Measurements from ENCODE around the gene NEUROD6.

Gene NEUROD6

DNA sequence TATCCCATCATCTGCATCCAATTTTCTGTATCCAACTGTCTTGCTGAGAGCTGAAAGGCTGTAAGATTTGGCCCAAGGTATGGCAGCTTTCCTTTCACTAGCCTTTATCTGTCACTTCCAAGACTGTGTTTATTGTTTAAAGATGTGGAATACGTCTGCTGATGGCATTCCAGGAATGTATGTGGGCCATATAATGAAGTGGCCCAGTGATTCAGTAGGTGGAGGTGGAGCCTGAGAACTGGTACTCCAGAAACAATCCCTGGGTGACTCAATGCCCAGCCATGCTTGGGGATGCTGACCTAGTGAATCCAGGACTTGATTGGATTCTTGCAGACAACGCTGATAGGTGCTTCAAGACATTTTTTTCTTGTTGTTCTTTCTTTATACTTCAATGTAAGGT is 13.5 kb downstream of the NEUROD6 start:
- DNase-seq: no peak

DNA sequence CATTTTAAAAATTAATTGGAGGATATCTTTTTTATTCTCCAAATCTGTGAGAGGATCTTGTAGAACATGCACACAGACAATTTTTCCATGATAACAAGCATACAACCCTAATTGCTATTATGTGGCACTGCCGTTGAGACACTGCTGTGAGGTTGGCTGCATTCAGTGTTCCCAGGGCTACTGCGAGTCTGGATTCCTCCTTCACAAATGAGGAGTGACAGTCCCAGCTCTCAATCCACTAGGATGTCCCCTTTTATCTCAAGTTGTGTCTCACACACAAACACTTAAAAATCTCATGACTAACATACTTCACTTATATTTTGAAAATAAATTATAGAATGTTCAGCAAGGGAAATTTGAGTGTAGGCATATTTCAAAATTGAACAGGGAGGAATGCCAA is 14.1 kb downstream of the NEUROD6 start:
- no peak for DNase-seq

DNA sequence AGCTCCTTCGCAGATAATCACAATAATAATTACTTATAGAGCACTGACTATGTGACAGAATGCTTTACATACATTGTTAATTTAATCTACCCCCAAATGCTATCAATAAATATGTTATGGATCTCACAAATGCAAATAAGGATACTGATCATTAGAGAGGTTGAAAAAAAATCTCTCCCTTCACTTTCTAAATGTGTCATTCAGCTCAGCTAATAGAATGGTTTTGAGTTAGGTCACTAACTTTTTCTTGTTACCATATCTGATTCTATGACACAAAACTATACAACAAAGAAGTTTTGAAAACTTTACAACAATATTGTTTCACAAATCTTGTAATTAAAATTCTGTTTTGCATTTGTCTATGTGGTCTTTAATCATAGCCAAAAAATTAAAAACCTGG is 17.4 kb downstream of the NEUROD6 start:
- DNase-seq: no peak

DNA sequence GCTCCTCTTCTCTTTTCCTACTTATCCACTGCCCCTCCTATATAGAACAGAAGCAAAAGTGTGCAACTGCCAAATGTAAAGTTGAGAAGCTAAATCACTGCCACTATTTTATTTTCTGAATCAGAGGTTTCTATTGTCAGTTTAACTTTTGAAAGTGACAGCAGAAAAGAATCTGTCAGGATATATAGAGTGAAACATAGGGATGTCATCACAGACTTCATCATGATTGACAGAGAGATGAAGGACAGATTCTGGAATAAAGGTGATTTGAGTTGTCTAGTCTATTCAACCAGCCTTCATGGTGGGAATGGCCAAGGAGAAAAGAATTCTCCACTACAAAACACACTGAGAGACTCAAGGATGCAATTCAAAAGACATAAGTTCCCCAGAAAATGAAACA is 19.9 kb downstream of the NEUROD6 start:
- DNase-seq: no peak

DNA sequence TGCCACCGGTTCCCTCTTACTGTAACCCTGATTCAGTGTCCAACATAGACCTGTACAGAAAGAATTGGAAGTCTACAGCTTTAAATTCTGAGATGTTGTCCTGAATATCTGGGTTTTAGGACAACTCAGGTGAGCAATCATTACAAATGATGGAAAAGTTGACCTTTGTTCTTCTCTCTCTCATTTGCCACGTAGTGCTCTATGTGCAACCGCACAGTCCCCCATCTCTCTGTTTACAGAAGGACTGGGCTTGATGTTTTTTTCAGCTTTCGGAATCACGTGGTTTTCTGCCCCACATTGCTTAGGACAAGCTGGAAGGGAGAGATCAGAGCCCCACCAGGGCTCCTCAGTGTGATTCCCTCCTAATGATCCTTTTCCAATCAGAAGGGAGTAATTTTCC is 22.2 kb downstream of the NEUROD6 start:
- DNase-seq: no peak

DNA sequence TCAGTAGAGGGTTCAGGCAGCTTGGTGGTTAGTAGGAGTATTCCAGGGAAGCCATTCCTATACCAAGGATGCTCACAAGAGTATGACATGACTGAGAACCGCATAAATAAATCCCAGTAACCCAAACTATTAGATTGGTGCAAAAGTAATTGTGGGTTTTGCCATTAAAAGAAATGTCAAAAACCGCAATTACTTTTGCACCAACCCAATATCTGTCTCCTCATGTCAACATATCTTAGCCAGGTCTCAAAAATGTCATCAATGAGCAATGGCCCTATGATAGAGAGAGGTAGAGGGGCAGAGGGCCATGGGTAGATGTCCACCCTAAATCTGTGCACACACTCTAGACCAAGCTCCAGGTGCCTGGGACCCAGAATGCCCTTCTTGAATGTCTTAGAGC is 23.6 kb downstream of the NEUROD6 start:
- DNase-seq: no peak

DNA sequence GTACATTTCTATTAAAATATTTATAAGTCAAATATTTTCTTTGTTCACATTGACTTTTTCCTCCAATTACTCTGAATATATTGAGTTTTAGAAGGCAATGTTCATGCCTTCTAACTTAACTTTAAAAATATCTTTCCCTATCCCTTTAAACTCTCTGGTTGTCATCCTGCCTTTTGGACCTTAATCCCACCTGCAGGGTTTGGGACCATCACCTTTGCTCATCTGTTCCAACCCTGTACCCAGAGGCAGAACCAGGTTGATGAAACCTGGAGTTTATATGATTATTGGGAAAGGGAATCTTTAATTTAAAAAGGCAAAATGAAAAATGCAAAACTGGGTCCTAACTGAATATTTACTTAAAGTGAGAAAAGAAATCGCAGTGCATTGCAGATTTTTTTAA is 24.8 kb downstream of the NEUROD6 start:
- no peak for DNase-seq

DNA sequence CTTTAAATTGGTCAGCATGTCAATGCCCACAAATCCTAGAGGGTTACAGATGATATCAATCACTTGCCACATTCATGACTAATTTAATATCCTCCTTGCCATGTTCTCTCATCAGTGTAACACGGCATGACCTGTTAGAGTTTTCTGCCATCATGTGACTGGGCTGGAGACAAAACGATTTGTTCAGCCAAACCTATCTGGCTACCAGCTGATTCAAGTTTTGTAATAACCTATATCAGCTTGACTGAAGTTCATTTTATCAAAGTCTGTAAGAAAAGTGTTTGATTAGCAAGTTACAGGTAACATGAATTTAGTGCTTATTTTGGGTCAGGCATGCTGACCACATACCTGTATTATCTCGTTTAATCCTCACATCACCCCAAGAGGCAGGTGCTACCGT is 25.7 kb downstream of the NEUROD6 start:
- DNase-seq: no peak

DNA sequence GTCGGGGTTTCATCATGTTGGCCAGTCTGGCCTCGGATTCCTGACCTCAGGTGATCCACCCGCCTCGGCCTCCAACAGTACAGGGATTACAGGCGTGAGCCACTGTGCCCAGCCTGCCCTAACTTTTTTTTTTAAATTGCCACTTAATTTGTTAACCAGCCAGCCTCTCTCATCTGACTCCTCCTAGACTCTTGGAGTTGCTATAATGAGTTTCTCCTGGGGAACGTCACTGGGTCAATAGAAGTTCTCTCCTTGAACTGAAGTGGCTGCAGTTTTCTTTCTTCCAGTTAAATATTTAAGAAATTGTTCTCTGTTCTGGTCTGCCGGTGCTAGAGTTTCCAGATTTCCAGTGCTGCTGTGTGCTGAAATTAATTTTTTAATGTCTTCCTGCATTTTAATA is 27.6 kb downstream of the NEUROD6 start:
- no peak for DNase-seq

DNA sequence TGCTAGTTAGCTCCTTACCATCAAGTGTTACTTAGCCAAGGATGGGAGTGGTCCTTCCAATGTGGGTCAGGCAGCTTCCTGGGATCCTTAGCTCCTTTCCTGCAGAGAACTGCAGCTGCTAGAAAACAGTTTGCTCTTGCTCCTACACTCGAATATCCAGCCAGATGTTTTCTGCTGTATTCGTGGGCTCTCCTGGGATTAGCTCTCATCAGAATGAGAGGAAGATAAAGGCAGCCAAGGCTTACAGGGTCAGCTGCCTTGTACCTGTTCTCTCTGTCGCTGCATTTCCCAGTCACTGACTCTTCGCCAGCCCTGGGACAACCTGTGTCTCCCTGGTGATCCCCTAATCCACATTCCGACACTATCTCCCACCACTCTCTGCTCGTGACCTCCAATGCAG is 29.0 kb downstream of the NEUROD6 start:
- no peak for DNase-seq

DNA sequence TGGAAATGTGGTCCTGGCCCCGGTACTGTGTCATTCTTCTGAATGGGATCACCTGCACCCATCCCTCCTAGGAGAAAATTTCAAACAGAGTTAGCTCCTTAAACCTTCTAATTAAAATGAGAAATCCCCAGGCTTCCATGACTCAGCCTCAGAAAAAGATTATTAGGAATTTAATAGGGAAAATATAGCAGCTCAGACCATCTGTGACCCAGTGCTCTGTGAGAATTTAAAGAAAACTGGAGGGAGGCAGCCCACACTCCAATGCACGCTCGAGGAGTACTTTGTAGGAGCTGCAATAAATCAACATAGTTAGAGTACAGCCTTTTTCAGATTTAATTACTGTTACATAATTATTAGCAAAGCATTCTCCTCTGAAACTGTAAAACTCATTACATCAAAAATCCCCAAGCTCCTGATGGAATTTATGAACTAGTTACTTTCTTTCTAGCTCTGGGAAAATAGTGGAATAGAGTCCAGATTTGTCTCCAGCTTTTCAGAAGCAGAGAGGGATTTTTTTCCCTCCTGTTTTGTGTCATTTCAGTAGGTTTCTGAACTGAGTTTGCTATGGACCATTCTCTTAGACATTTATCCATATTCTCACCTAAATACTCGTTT is 30.1 kb downstream of the NEUROD6 start:
- no peak for DNase-seq

DNA sequence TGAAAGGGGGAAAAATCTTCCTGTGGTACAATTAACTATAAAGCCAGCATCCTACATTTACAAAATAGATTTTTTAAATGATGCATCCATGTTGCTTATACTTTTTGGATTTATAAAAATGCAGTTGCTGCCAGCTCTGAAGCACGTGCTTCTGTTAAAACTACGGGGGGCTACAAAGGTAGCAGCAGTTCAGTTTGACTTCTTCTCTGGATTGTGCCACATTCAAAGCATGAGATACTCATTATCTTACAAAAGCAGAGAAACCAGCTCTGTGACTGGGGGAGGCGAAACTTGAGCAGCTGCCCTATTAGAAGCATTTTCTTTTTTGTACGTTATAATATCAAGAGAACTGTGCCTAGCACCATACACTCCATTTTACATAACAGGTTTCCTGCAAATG is 31.1 kb downstream of the NEUROD6 start:
- DNase-seq: peak; percentile 65

DNA sequence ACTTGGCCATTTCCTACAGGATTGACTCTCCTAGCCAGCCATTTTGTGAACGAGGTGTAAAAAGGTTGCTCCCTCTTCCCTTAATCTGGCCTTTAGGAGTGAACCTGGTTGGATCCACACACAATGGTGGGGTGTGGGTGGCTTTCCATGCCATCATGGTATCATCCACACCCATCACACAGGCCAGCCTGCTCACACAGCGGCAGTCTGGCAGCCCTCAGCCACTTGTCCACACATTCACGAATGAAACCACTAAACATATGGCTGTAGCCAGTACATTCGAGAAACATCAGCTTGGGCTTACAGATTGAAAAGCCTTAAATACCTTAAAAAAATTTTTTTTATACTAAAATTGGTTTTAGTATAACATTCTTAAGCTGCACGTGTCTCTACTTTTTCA is 31.9 kb downstream of the NEUROD6 start:
- DNase-seq: no peak

DNA sequence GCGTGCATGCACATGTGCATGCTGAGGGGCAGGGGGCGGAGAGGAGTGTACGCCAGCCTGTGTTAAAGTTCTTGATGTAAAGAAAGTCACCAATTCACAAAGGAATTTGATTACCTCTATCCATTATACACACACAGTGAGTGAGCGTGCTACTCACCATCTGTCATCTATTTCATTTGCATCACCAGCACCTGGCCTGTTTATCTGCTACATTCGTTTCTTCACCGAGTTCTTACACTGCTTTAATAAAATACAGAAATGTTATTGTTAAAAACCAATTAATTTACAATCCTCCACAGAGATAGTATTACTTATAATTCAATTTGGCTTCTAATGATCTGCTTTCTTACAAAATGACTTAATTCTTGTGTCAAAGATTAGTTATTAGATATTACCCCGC is 32.6 kb downstream of the NEUROD6 start:
- peak; percentile 86 for DNase-seq

DNA sequence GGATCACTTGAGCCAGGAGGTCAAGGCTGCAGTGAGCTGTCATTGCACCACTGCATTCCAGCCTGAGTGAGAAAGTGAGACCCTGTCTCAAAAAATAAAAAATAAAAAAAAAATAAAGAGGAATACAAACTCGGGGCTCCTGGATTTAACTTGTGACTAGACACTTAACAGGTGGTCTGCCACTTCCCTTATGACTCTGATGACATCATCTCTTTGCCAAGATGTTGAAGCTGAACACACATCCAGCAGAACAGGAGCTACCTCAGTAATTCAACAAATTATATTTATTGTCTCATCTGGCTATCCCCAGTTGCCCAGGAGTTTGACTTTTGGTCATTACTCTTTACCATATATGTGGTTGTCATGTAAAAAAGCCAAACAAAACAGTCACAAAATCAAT is 35.3 kb downstream of the NEUROD6 start:
- DNase-seq: no peak

DNA sequence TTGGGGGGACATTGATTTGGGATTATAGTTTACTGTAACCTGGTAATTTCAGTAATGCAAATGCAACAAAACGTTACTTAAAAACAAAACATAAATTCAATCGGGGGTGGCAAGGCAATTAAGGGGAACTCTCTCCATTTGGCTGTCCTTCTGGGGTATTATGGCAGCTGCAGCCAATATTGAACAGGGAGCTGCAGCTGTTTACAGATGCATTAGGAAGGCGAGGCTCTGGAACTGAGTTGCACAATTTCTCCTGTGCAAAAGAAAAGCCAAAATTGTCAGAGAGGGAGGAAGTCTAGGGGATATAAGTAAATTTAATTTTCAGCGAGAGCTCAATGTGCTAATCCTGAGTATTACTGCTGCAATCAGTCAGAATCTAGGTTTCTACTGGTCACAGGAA is 36.1 kb downstream of the NEUROD6 start:
- no peak for DNase-seq

DNA sequence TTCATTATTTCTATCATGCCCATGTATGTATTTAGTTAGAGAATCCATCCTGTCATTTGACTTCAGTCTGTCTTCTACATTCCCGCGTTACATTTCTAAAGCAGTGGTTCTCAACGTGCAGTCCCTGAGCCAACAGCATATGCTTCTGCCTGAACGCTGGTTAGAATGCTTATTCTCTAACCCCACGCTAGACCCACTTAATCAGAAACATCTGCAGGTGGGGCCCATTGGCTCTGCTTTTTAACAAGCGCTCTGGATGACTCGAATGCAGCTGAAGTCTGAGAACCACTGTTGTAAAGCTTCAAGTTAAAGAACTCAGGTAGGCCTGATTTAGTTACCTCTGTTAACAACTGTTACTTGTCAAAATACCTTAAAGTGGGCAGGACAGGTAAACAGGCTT is 38.2 kb downstream of the NEUROD6 start:
- no peak for DNase-seq

DNA sequence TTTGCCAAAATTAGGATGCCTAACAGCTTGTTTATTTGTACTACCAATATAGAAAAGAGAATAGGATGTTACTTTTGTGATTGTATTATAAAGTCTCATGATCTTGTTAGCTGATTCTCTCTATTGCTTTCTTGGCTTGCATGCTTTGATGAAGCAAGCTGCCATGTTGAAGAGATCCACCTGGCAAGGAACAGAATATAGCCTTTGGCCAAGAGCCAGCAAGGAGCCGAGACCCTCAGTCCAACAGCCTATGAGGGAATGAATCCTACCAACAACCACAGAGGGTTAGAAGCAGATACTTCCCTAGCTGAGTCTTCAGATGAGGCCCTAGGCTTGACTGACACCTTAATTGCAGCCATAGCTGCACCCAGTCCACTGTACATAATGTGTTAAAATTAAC is 41.2 kb downstream of the NEUROD6 start:
- DNase-seq: no peak

DNA sequence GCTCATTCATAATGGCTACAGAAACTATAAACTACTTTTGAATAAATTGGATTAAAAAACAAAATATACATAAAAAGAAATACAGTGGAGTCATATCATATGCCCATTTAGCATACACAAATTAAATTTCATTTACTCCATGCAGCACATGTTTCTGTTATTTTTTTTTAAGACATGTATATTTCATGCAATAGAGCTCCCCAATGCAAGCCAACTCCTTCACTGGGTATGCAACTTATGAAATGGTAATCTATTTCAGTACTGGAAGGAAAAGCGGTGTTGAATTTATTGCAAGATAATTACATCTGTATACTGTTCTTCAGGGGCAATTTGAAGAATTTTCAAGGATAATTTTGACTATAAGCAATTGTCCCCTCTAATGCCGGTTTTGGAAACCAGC is 49.9 kb downstream of the NEUROD6 start:
- no peak for DNase-seq
